Astrocyte of the hippocampus (primary cell): ENCODE data around the gene ARHGAP8.

Source experiments
- DNase-seq: peaks from one replicate; pipeline ENCODE4 v3.0.0; 2011; ENCODE audit warnings: low read depth, low spot score

ARHGAP8 gene

GRCh38 chr22:44752285-44753188 is at the start of gene ARHGAP8:
Gene ARHGAP8 (plus strand): TSS chr22:44752575. CDS start chr22:44786528, 33,953 bp downstream.
- DNase-seq: no peak

GRCh38 chr22:44703255-44703870 is 49.0 kb upstream of the ARHGAP8 start:
- no peak for DNase-seq

DNA sequence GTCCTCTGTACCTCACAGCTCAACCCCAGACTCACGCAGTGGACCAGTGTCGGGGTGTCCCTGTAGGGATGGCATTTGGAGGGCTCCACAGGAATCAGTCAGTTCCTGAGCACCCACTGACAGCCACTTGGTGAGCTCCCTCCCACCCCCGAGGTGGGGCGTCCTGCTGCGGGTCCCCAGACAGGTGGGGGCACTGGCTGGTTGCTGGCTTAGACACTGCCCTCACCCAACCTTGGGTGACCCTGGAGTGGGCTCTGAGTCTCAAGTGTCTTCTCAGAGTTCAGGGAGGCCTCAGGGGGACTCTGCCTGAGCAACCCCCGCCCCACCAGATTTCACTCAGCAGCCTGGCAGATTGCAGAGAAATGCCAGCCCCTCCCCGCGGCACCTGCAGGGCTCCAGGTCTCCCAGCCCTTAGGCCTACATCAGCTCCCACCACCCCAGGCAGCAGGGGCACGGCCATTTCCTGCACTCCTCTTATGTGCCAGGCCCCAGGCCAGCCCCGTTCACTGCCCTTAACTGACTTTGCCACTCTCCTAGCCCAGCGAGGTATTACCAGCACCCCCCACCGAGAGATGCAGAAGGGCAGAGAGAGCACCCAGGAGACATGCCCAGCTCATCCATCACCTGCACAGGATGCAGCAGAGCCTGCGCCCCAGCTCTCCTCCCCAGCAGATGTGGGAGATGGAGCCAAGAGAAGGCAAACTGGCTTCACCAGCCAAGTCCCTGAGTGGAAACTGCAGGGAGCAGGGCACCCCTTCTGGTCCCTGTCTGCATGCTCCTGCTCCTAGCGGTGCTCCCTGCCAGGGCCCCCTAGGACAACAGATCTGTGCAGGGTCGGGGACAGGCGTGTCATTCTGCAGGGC is 48.0 kb upstream of the ARHGAP8 start:
- no peak for DNase-seq

- DNase-seq: no peak
Measured at GRCh38 chr22:44705022-44705297, 47.4 kb upstream of the ARHGAP8 start.

GRCh38 chr22:44706488-44706887 is 45.9 kb upstream of the ARHGAP8 start:
- DNase-seq: no peak

DNA sequence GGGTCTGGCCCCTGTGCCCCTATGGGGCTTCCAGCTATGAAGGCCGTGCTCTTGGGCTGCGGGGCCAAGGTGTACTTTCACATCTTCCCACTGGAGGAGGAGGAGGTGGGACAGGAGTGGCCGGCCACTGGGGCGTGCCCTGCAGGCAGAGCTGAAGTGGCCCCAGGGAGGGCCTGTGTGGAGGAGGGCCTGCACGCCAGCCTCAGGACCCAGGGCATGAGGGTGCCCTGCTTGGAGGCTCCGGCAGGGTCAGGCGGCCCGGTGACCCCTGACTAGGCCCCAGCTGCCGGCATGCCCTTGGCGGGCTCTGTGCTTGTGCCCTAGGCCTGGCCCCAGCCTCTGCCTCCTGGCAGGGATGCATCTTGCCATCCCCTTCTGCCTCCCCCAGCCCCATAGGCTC is 45.2 kb upstream of the ARHGAP8 start:
- DNase-seq: no peak

GRCh38 chr22:44707752-44708151 is 44.6 kb upstream of the ARHGAP8 start:
- DNase-seq: no peak

GRCh38 chr22:44709881-44710392 is 42.4 kb upstream of the ARHGAP8 start:
- no peak for DNase-seq

DNA sequence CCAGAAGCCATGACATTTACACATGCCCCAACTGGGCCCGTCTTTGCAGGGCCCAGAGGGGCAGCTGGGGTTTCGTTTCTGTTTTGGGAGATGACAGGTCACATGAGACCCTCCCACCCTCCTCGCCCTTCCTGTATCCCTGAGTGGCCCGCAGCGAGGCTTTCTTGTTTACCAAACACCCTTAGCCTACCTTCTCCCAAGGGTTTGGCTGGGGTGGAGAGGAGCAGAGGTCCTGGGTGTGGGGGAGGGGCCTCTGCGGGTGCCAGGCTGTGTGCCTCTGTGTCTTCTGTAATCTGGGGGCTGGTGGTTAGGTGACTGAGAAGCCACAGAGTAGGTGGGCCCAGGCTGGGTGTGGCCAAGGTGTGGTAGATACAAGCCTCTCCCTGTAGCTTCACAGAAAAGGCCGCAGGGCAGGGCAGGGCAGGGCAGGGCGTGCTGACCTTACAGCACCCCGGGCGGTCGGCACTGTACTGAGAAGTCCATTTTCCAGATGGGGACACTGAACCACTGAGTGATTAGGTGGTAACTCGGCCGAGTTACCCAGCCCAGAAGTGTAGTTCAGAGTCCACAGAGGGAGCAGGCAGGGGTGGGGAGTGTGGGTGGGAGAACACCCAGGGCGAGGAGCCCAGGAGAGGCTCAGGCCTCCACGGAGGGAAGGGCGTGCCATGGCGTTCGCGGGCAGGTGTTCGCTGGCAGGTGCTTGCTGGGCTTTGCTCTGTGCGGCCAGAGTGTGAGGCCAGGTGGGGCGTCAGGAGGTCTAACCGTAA is 41.7 kb upstream of the ARHGAP8 start:
- no peak for DNase-seq

- no peak for DNase-seq
Measured at GRCh38 chr22:44711241-44711560, 41.2 kb upstream of the ARHGAP8 start.

DNA sequence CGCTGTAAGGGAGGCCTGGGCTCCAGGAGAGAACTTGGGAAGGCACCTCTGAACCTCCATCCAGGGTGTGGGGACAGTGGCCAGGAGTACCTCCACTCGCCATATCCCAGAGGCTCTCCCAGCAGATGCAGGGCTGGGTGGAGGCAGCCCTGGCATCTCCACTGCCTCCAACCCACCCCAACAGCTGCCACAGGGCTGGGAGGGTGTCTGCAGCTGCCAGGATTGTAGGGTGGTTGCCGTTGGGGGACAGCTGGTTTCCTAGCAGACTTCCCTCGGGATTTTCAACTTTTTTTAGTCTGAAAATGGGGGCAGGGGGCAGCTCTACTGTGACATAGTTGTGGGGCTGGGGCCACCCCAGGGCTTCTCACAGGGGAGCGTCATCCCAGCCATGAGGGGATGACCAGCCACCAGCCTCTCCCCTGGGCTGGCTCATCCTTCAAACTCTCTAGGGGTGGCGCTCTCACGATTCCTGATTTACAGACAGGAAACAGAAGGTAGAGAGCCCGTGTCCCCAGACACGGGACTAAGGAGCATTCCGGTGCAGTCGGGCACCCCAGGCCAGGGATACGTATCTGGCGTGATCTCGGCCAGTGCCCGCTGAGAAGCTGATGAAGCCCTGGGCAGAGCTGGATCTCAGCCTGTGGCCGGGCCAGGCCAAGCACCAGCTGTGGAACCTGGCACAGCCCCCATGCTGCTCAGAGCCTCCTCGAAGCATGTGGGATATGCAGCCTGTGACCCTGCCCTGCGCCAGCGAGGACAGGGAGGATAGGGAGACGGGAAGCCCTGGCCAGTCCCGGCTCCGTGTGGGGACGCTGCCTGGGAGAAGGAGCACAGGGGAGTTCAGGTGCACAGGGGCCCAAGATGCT is 40.5 kb upstream of the ARHGAP8 start:
- no peak for DNase-seq

DNA sequence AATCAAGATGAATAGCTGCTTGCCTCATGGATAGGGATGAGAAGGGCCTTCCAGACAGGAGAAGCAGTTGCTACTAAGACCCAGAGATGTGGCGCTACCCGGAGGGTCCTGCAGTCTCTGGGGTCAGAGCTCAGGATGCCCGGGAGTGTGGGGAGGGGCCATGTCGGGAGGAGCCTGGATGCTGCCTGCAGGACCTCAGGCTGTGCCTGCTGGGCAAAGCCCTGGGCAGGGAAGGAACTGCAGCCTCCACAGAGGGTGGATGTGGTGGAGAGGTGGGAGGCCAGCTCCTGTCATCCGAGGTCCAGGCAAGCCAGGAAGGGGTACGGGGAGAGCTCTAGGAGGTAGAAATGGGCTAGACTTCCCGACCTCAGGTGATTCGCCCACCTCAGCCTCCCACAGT is 39.4 kb upstream of the ARHGAP8 start:
- no peak for DNase-seq

DNA sequence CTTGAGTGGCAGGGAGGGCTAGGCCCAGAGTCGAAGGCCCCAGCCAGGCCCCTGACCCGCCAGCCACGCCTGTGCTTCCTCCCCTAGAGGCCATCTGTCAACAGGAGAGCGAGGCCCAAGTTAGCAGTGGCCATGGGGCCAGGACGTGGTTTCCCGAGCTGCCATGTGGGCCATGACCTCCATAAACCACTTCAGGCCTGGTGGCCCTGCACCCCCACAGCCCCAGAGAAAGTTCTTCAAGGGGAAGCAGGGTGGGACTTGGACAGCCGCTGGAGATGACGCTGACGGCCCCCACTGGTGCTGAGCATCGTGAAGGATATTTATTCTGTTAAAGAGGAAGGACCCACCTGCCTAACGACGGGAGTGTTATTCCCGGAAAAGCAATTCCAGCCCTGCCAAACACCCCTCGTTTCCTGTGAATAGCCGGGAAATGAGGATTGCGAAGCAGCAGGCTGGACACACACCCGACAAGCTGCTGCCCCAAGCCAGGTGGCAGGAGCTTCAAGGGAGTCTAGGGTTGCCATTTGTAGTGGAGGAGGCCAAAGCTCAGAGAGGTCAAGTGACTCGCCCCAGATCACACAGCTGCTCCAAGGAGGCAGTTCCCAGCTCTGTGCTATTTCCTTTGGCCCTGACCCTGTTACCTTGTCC is 37.5 kb upstream of the ARHGAP8 start:
- no peak for DNase-seq

GRCh38 chr22:44718418-44718817 is 34.0 kb upstream of the ARHGAP8 start:
- DNase-seq: no peak

DNA sequence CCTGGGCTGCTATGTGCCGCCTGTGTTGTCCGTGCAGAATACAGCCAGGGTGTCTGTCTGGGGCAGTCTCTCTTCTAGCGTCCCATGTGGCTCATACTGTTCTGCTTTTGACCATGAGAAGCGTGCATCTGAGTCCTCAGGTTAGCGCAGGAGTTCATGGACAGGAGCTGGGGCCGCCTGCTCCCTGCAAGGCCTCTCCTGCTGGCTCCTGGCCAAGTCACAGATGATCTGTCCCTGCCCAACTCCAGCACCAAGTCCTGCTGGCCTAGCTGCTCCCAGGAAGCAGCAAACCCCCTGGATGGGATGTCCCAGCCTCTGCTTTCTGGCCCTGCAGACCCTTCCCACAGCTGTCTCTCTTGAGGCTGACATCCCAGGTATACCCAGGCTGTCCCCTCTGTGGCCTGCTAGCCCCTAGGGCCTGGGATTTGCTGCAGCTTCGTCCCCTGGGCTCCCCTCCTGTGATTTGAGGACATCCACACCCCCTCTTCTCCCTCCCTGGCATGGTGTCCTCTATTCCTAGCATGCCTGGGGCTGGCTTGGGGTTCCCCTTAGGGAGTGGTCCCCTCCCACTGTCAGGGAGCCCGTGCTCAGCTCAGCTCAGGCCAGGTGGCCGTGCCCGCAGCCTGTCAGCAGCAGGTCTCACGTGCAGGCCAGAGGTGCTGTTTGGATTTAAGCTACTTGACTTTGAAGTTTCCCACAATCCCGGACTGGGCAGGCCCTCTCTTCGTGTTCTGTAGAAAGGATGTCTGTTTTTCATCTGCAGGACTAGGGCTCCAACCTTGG is 32.6 kb upstream of the ARHGAP8 start:
- no peak for DNase-seq

DNA sequence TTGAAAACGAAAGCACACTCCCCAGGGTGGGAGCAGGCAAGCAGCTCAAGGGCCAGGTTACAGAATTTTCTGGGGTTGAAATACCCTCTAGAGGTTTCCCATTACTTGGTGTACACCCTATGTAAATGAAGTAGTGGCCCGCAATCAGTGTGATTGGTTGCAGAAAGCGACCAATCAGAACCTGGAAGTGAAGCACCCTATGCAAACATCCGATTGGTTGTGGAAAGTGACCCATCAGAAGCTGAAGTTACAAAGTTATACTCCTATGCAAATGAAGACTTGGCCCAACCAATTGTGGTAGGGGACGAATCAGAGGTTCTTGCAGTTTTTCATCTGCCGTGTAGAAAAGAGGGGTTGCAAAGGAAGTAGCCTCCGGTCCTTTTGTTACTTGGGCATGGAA is 31.2 kb upstream of the ARHGAP8 start:
- DNase-seq: no peak

GRCh38 chr22:44722611-44723010 is 29.8 kb upstream of the ARHGAP8 start:
- no peak for DNase-seq

GRCh38 chr22:44723801-44724200 is 28.6 kb upstream of the ARHGAP8 start:
- DNase-seq: peak; percentile 34

GRCh38 chr22:44724416-44724815 is 28.0 kb upstream of the ARHGAP8 start:
- no peak for DNase-seq
